Fibroblast of lung (primary cell): ENCODE data around the gene NEB. TPM values are rescaled to one million over a fixed set of nuclear protein-coding genes. Genes with fewer than 3 reads are reported as not detected.

Source experiments
- DNase-seq, 2 donors: peaks; one replicate each; pipeline versions ENCODE4 v3.0.0 to v3.0.0-alpha.2; 2010; ENCODE audit warnings: low read depth in 2 of 2
- H2AFZ ChIP-seq: 2 replicates; pipeline ENCODE4 v1.5.1; 2012; ENCODE audit warnings: low read length, control low read depth, inconsistent platforms
- H3K27ac ChIP-seq: 2 replicates; pipeline ENCODE4 v1.5.1; 2011; ENCODE audit warnings: low read length, control low read depth; ENCODE audit not compliant: insufficient read depth
- H3K27me3 ChIP-seq: 2 replicates; pipeline ENCODE4 v1.5.1; 2011; ENCODE audit warnings: mild to moderate bottlenecking, low read length; ENCODE audit not compliant: control insufficient read depth, insufficient read depth
- H3K36me3 ChIP-seq: 2 replicates; pipeline ENCODE4 v1.5.1; 2011; ENCODE audit warnings: low read length; ENCODE audit not compliant: control insufficient read depth, insufficient read depth
- H3K4me1 ChIP-seq: 2 replicates; pipeline ENCODE4 v1.5.1; 2011; ENCODE audit warnings: low read length; ENCODE audit not compliant: control insufficient read depth, insufficient read depth; ENCODE audit errors: extremely low read depth
- H3K4me2 ChIP-seq: 2 replicates; pipeline ENCODE4 v1.5.1; 2011; ENCODE audit warnings: low read length, control low read depth; ENCODE audit not compliant: insufficient read depth; ENCODE audit errors: extremely low read depth
- H3K4me3 ChIP-seq, 4 experiments: fragments of 200-600 bp in 1 of 4; sonication (generic) in 1 of 4; replicated peaks in 1 of 4; 2 replicates each; pipeline ENCODE4 v1.5.1; 2011 to 2016; ENCODE audit warnings: low read length in 4 of 4, low read depth in 3 of 4, mild to moderate bottlenecking in 3 of 4, control low read depth in 2 of 4, inconsistent platforms in 1 of 4, mixed read lengths in 1 of 4; ENCODE audit not compliant: insufficient read depth in 1 of 4; ENCODE audit errors: control extremely low read depth in 1 of 4
- H3K79me2 ChIP-seq: 2 replicates; pipeline ENCODE4 v1.5.1; 2012; ENCODE audit warnings: mild to moderate bottlenecking, low read length, inconsistent platforms; ENCODE audit not compliant: control insufficient read depth, insufficient read depth
- H3K9ac ChIP-seq: 2 replicates; pipeline ENCODE4 v1.5.1; 2011; ENCODE audit warnings: mild to moderate bottlenecking, low read length, control low read depth; ENCODE audit not compliant: insufficient read depth
- H3K9me3 ChIP-seq: 2 replicates; pipeline ENCODE4 v1.5.1; 2012; ENCODE audit warnings: low read depth, low read length; ENCODE audit not compliant: control insufficient read depth, insufficient read depth
- H4K20me1 ChIP-seq: 2 replicates; pipeline ENCODE4 v1.5.1; 2011; ENCODE audit warnings: low read length; ENCODE audit not compliant: control insufficient read depth, insufficient read depth; ENCODE audit errors: extremely low read depth
- CTCF ChIP-seq, 2 donors: IDR thresholded peaks in 1 of 2; conservative IDR thresholded peaks in 1 of 2; 1 replicate in 1 of 2; 2 replicates in 1 of 2; pipeline ENCODE4 v1.5.1; 2011 to 2012; ENCODE audit warnings: low read length in 2 of 2, control low read depth in 1 of 2, inconsistent platforms in 1 of 2, low read depth in 1 of 2, mild to moderate bottlenecking in 1 of 2
- EZH2 ChIP-seq: IDR thresholded peaks from 2 replicates; pipeline ENCODE4 v1.5.1; 2012; ENCODE audit warnings: low read length, control low read depth, mild to moderate bottlenecking; ENCODE audit errors: missing control alignments
- polyA plus RNA-seq, 2 donors: library from polyadenylated mRNA; depleted of rRNA in 1 of 2; stranded (reverse) in 1 of 2; unstranded in 1 of 2; fragments of >200 nt; gene quantifications; 2 replicates each; pipeline ENCODE4 v1.2.1, GENCODE V29; 2011 to 2012; ENCODE audit warnings: missing spikeins in 1 of 2
- total RNA-seq: library from RNA; depleted of rRNA; stranded (reverse); fragments of >200 nt; gene quantifications from 2 replicates; pipeline ENCODE4 v1.2.1, GENCODE V29; 2014

Gene NEB
- total and polyA plus RNA-seq, 2 donors (not counting 1 experiment from before 2014, with no cell fraction given), result 0.17 to 0.26 TPM

DNA sequence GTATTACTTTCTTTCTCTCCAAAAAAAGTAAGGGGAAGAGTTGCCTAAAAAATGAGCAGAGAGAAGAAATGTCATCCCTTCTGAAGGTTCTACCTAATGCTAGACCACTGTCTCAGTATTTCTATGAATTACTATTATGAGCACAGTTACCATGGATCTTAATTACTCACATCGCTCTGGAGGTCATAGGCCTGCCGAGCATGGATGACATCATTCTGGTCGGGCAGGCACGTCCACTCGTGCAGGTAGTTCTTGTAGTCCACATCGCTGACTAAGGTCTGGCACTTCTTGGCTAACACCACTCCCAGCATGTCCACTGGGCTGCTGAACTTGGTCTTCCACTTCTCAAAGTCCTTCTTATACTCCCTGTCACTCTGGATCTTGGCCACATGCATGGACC lies 106.9 kb downstream of the NEB start:
- no peak overlapping the region for H3K4me3 ChIP-seq
- H3K79me2 ChIP-seq, result no peaks in the 10 kb centered on the region
- H3K9ac ChIP-seq, result no peak overlapping the region
- no peak overlapping the region for H3K4me2 ChIP-seq
- H4K20me1 ChIP-seq, result no peaks in the 10 kb centered on the region
- TF ChIP-seq EZH2, result no peak
- no peak overlapping the region for H2AFZ ChIP-seq
- H3K27ac ChIP-seq, result no peak overlapping the region
- no peaks in the 10 kb centered on the region for H3K36me3 ChIP-seq
- H3K27me3 ChIP-seq, result no peaks in the 10 kb centered on the region
- no peaks in the 10 kb centered on the region for H3K9me3 ChIP-seq
- DNase-seq, result no peak
- H3K4me1 ChIP-seq, result no peaks in the 10 kb centered on the region

- TF ChIP-seq EZH2, result no peak
- no peak for TF ChIP-seq CTCF (conservative IDR thresholded peaks at IDR 0.05 in 1 of 2, IDR thresholded peaks at IDR 0.05 in 1 of 2; ENCODE audit: low read depth in 1 of 2, low read length in 2 of 2)
- Histone ChIP-seq H4K20me1 (no peaks in the 10 kb centered on the region), H3K4me1 (no peaks in the 10 kb centered on the region), H3K36me3 (no peaks in the 10 kb centered on the region), H3K9ac (no peak overlapping the region), H3K79me2 (no peaks in the 10 kb centered on the region), H2AFZ (no peak overlapping the region), H3K27ac (no peak overlapping the region), H3K9me3 (no peaks in the 10 kb centered on the region), H3K27me3 (no peaks in the 10 kb centered on the region), H3K4me3 (no peak overlapping the region), H3K4me2 (no peak overlapping the region)
- no peak for DNase-seq
These were observed 110.0 kb downstream of the NEB start for GRCh38 chr2:151624271-151624670.

DNA sequence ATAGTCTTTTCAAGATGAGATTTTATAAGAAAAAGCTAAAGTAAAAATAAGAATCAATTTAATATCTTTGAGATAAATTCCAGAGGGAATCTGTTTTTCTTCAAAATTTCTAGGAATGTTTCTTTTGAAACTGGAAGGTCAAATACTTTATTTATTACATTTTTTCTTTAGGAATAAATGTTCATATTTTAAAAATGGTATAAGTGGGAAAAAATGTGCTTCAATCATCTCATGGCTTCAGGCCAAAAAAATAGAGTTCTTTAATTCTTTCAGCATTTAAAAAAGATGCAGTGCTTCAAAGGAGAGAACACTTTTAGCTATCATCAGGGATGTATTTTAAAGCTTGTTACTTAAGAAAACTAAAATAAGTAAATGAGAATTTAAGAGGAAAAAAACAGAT lies 110.6 kb downstream of the NEB start:
- H3K79me2 ChIP-seq, result no peaks in the 10 kb centered on the region
- no peak for TF ChIP-seq EZH2
- no peak for TF ChIP-seq CTCF (conservative IDR thresholded peaks at IDR 0.05 in 1 of 2, IDR thresholded peaks at IDR 0.05 in 1 of 2; ENCODE audit: low read depth in 1 of 2, low read length in 2 of 2)
- no peaks in the 10 kb centered on the region for H3K9me3 ChIP-seq
- DNase-seq, result no peak
- no peak overlapping the region for H3K9ac ChIP-seq
- H3K4me1 ChIP-seq, result no peaks in the 10 kb centered on the region
- no peak overlapping the region for H2AFZ ChIP-seq
- H3K4me3 ChIP-seq, result no peak overlapping the region
- no peak overlapping the region for H3K4me2 ChIP-seq
- no peaks in the 10 kb centered on the region for H4K20me1 ChIP-seq
- no peaks in the 10 kb centered on the region for H3K36me3 ChIP-seq
- no peaks in the 10 kb centered on the region for H3K27me3 ChIP-seq
- H3K27ac ChIP-seq, result no peak overlapping the region
